HG02870 (cell line): ENCODE results near the gene FRG2B.
A peak's percentile ranks its signal among the peaks of the same experiment; 100 is the strongest.
"Not testable (repeated sequence)": the region's sequence is repeated elsewhere in the genome, so short reads cannot be mapped to it uniquely, and the experiment has no call there.

Experiments
- ATAC-seq: cut with Tn5 transposase; IDR thresholded peaks from one replicate; pipeline ENCODE4 v1.9.1; 2021; ENCODE audit warnings: mild to moderate bottlenecking, moderate library complexity; ENCODE audit not compliant: unreplicated experiment

Gene FRG2B

DNA sequence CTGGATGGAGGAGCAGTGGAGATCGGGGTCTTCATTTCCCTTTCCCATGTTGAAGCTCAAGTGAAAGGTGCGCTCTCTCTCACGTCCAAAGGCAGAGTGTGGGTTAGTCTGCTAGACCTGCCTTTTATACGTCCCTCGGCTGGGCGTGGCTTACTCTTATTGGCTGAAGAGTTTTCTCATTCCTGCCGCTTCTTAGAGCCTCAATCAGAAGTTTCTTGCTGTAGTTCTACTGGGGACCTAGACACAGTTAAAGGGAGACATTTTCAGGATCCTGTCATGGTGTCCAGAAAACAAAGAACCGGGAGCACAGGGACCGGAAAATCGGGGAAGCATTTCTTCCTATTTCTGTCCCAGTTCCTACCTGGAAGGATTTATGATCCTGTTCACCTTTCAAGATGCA lies at the start of gene FRG2B:
TSS of gene FRG2B (minus strand) at position 101 of the 400 bp plus-strand sequence. CDS start at position 48, 53 bp downstream.
- ATAC-seq = not testable (repeated sequence)

DNA sequence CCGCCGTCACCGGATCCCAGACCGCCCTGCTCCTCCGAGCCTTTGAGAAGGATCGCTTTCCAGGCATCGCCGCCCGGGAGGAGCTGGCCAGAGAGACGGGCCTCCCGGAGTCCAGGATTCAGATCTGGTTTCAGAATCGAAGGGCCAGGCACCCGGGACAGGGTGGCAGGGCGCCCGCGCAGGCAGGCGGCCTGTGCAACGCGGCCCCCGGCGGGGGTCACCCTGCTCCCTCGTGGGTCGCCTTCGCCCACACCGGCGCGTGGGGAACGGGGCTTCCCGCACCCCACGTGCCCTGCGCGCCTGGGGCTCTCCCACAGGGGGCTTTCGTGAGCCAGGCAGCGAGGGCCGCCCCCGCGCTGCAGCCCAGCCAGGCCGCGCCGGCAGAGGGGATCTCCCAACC lies 40.9 kb upstream of the FRG2B start:
- not testable (repeated sequence) for ATAC-seq

DNA sequence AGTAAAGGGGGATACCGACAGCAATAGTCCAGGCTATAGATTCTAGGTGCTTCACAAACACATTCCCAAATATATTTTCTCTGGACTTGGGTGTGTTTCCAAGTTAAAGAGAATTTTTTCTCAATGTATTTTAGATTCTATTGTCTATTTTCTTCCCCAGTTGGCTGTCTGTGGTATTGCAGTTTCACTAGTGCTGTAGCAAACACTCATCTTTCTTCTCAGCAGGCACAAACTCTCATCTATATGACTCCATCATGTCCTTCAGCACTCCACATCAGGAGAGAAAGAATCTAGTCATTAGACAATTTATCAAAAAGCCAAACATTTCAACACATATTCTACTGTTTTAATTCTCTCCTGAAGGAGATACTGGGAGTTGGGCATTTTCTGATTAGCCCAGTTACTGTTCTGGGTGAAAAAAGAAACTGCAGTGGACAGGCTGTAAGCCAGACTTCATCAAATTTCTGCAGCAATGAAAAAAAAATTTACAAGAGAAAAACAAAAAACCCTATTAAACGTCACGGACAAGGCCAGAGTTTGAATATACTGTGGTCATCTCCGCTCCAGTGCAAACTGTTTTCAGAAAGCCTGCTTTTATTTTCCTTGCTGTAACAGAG lies 37.1 kb upstream of the FRG2B start:
- ATAC-seq = not testable (repeated sequence)

DNA sequence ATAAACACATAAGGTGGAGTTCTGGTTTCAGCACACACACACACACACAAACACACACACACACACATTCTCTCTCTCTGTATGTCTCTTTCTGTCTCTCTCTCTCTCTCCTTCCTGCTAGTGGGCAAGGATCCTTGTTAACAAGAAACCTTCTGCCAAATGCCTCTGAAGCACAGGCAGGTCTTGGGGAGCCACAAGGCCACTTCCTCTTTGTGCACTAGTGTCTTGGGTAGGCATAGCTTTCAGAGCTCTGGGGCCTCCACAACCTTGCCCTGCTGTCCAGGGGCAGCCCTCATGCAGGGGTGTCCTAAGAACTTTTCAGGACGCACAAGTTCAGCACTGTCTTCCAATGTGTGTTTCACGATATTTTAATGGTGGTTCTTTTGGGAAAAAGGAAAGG lies 34.5 kb upstream of the FRG2B start:
- ATAC-seq = not testable (repeated sequence)

DNA sequence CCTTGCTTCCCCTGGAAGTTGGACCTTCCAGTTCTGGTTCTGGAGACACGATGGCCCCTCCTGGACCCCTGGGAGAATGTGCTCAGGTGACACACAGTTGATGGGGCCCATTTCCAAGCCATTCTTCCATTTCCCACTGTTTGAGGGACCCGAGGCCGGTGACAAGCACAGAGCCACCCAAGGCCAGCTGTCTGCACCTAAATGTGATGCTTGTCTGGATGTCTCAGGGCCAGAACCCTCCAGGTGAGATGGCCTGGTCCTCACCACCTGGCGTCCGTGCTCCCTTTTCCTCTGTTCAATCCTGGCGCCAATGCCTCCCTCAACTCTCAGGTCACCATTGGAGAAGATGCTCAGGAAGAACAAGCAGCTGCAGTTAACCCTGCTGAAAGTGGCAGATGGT lies 33.9 kb upstream of the FRG2B start:
- ATAC-seq = not testable (repeated sequence)

DNA sequence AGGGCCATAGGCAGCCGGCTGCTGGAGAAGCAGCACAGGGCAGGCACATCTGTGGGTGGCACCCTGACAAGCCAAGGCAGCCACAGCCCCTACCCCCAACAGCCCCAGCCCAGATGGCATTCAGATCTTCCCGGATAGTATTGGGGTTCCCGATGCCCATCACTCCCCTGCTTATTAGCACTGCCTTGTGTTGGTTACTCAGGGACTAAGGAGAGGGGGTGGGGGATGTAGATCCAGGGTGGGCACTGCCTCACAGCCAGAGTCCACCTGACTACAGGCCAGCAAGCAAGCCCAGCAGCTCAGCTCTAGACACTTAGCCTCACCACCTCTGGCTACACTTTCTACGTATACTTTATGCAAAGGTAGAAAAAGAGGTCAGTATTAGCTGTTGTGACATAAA lies 30.7 kb upstream of the FRG2B start:
- ATAC-seq = not testable (repeated sequence)

DNA sequence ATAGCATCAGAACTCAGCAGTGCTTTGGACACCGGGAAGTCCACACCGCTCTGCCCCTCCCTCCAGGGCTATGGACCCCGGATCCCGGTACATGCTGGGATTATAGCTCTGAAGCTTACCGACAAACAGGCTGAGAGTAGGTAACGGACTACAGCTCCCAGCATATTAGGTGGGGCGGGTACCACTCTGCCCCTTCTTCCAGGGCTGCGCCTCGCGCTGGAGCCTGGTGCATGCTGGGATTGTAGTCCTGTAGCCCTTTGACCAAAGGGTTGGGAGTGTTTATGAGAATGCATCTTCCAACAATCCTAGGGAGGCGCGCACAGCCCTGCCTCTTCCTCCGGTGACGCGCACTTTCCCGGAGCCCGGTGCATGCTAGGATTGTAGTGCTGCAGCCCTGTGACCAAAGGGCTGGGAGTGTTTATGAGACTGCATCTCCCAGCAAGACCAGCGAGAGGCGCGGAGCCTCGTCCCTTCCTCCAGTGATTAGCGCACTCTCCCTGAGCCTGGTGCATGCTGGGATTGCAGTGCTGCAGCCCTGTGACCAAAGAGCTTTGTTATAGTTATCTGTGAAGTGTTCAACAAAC lies 22.4 kb upstream of the FRG2B start:
- not testable (repeated sequence) for ATAC-seq

DNA sequence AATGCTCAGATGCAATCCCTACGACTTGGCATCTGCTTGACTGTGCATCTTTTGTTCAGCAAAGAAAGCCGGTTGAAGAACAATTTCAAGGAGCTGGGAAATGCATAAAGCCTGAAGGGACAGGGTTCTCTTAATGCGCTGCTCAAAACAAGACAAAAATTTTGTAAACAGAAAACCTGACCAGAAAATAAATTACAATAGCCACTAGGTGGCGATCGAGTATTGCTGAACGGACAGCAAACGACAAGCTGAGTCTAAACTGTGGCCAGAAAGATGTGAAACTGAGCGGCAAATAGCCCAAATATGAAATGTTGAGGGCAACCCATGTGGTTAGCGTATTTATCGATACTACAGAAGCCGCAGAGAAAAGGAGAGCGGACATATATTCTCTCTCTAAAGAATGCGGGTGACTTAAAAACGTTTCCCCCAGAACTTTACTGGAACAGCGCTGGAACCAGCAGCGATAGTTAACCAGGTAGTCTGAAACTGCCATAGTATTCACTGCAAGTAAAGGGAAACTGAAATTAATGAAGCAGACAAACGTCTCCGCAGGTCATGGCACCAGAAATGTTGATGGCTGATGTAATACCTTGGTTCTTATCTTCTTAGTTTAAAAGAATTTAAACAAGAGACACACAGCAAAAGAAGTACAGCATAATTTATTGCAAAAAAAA lies 20.6 kb upstream of the FRG2B start:
- ATAC-seq = peak; percentile 65

DNA sequence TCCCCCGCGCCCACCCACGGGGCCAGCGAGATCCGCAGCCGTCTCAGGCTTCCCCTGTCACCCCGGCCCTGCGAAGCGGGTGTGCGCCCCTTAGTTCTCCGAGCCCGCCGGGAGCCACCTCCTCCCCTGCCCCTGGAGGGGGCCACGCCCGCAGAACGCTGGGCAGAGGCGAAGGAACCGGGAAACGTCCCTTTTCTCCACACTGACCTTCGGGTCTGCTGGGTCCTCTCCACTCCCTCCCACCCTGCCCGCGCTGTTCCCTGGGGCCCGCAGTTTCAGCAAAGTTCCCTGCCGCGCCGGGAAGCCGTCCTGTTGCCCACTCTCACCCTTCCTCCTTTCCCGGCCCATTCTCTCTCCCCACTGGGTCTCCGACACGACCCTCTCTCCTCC lies 11.2 kb upstream of the FRG2B start:
- ATAC-seq = not testable (repeated sequence)

DNA sequence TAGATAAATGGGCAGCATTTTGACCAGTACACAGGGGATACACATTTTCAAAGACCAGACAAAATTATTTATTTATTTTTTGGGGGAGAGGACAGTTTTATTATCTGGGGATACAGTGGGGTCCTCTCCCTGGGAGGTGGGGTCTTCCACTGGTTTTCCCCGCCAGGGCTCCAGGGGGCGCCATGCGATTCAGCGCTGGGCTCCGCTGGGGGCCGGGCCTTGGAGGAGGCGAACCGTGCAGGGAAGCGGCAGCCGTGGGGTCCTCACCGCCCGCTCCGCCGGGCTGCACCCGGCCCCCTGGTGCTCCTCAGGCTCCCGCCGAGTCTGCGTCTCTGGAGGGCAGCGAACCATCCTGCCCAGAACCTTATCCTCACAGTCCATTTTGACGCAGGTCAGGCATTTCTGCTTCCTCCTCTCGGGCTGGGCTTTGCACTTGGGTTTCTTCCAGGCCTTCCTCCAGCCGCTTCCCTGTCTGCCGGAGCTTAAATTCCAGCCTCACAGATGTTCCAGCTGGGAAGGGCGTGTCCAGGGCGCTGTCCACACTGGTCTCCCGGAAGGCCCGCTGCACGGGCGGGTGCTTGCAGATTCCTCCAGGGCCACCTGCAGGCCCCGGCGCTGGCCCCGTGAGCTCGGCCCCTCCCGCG lies 10.7 kb upstream of the FRG2B start:
- ATAC-seq = peak; percentile 69

DNA sequence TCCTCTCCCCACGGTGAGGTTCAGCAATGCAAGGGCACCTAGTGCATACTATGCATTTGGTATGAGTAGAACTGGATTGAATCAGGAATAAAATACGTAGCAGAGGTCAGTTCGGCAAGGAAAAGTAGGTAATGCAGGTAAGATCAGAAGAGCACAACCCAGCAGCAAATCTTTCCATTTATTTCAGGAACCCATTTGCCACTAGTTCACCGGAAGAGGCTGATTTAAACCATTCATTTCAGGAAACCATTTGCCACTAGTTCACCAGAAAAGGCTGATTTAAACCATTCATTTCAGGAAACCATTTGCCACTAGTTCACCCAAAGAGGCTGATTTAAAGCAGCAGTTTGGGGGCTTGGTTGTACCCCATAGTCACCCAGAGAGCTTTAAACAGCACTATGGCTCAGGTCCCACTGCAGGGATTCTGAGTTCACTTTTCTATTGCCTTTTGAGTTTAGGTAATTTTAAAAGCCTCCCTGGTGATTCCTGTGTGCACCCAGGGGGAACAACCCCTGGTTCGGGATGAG lies 4.2 kb upstream of the FRG2B start:
- not testable (repeated sequence) for ATAC-seq

DNA sequence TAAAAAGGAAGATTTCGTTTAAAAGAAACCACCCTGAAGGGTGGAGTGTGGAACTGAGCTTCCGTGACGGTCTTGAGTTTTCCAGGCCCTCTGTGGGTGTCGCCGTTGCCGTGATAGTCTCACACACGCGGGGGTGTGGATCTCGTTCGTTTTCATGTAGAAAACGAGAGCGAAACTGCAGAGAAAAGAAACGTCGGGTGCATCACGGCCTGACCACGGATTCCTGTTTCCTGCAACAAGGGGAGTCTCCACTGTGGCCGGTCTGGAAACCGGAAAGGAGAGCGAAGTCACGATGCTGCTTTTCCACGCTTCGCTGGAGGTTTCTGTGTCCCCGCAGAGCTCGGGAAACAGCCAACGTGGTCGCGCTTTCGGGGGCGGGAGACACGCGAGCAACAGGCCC lies 4.1 kb downstream of the FRG2B start:
- ATAC-seq = not testable (repeated sequence)

DNA sequence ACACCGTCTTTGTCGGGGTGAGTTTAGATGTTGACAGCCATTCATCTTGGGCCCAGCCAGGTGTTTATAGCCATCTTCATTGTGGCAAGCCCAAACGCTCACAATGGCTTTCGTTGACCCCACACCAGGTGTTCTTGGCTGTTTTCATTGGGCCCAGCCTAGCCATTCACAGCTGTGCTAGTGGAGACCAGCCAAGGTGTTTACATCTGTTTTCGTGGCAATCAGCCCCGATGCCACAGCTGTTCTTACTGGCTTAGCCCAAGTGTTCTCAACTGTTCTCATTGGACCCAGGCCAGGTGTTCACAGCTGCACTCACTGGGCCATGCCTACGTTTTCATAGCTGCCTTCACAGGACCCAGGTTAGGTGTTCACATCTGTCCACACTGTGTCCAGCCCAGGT lies 7.7 kb downstream of the FRG2B start:
- ATAC-seq = no peak

DNA sequence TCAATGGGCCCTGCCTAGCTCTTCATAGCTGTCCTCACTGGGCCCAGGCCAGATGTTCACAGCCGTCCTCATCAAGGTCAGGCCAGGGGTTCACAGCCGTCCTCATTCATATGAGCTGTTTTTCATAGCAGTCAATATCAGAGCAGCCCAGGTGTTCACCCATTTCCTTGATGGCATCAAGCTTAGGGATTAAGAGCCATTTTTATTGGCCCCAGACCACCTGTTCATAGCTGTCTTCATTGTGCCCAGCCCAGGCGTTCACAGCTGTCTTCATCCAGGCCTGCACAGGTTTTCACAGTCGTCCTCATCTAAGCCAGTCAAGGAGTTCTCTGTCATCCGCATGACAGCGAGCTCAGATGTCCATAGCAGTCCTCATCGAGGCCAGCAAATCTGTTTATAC lies 9.4 kb downstream of the FRG2B start:
- ATAC-seq = no peak

DNA sequence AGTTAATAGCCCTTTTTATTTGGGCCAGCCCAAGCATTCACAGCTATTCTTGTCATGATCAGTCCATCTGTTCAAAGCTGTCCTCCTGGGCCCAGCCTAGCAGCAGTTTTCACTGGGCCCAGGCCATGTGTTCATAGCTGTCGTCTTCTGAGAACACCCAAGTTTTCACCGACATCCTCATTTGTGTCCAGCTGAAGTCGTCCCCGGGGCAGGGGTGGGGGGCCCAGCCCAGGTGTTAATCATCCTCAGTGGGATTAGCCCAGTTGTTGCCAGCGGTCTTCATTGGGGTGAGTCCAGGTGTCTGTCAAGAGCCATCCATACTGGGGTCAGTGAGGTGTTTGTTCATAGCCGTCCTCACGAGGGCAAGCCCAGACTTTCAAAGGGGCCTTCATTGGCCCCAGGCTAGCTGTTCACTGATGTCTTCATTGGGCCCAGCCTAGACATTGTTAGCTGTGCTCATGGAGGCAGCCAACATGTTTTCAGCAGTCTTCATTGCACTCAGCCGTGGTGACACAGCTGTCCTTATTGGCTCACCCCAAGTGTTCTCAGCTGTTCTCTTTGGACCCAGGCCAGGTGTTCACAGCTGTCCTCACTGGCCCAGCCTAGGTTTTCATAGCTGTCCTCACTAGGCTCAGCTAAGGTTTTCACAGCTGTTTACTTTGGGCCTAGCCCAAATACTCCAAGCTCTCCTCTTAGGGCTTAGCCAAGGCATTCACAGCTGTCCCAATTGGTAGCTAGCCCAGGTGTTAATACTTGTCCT lies 10.0 kb downstream of the FRG2B start:
- ATAC-seq = no peak

DNA sequence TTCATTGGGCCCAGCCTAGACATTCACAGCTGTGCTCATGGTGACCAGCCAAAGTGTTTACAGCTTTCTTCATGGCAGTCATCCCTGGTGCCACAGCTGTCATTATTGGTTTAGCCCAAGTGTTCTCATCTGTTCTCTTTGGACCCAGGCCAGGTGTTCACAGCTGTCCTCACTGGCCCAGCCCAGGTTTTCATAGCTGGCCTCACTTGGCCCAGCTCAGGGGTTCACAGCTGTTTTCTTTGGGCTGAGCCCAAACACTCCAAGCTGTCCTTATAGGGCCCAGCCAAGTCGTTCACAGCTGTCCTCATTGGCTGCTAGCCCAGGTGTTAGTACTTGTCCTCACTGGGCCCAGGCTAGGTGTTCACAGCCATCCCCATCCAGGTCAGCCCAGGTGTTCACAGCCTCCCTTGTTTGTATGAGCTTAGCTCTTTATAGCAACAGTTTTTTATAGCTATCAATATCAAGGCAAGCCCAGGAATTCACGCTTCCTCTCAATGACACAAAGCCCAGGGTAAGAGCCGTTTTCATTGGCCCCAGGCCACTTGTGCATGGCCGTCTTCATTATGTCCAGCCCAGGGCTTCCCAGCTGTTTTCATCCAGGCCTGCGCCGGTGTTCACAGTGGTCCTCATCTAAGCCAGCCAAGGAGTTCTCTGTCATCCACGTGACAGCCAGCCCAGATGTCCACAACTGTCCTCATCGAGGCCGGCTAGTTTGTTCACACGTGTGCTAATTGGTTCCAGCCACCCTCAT lies 11.6 kb downstream of the FRG2B start:
- ATAC-seq = no peak

DNA sequence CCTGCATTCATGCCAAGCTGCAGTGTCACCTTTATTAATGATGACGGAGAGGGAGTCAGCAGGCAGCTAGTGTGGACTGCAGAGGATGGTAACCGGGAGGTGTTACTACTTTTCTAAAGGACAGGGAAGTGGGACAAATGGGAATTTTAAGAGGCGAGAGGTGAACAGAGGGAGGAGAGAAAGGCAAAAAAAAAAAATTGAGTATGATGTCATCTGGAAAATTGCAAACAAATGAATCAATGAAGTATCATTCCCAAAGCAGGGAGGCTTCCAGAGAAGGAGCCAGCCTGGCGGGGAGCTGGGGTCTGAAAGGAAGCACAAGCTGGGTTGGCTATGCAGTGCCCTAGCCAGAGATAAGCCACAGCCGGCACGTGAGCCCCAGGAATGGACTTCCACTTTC lies 12.9 kb downstream of the FRG2B start:
- ATAC-seq = no peak

DNA sequence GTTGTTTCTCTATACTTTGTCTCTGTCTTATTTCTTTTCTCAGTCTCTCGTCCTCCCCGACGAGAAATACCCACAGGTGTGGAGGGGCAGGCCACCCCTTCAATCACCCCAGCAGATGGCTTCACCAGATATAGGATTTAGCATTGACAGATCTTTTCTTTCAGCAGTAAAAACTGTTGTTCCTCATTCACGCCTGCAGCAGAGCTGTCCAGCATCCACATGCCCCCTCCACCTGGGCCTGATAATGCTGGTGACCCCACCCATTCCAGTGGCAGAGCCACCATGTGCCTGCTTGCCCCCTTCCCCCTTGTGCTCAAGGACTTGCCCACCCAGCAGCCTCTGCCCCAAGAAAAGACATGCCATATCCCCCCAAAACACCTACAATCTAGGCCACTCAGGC lies 15.5 kb downstream of the FRG2B start:
- ATAC-seq = no peak

DNA sequence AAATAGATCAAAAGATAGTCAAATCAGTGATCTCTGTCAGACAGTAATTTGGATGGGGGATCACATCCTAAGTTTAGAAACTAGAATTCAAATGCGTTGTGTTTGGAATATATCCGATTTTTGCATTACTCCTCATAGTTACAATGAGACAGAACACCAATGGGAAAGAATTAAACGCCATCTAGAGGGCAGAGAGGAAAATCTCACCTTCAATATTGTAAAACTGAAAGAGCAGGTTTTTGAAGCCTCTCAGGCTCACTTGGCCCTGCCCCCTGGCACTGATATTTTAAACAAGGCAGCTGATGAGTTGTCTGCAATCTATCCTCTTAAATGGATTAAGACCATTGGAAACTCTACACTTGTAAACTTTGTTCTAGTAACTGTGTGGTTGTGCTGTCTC lies 17.7 kb downstream of the FRG2B start:
- ATAC-seq = no peak

DNA sequence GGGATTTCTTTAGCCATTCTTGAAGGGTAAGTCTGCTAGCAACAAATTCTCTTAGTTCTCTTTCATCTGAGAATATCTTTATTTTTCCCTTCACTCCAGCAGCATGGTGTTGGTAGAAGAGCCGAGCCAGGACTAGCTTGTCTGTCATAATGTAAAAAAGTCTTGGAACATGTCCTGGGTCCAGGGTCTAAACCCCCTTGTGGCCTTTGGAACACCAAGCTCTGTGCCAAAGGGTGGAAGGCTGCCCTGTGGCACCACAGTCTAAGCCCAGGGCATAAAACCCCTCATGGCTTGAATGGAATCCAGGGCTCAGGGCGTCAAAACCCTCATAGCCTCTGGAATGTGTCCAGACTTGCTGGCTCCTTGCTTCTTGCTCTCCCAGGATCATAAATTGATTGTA lies 23.2 kb downstream of the FRG2B start:
- ATAC-seq = not testable (repeated sequence)
